Measurements from ENCODE around the gene DERL2. TPM values are rescaled to one million over a fixed set of nuclear protein-coding genes. Genes with fewer than 3 reads are reported as not detected.
A peak's percentile ranks its signal among the peaks of the same experiment; 100 is the strongest.

Gene DERL2
- 25.8 TPM for total RNA-seq (ENCODE audit: insufficient read depth, low replicate concordance)

DNA sequence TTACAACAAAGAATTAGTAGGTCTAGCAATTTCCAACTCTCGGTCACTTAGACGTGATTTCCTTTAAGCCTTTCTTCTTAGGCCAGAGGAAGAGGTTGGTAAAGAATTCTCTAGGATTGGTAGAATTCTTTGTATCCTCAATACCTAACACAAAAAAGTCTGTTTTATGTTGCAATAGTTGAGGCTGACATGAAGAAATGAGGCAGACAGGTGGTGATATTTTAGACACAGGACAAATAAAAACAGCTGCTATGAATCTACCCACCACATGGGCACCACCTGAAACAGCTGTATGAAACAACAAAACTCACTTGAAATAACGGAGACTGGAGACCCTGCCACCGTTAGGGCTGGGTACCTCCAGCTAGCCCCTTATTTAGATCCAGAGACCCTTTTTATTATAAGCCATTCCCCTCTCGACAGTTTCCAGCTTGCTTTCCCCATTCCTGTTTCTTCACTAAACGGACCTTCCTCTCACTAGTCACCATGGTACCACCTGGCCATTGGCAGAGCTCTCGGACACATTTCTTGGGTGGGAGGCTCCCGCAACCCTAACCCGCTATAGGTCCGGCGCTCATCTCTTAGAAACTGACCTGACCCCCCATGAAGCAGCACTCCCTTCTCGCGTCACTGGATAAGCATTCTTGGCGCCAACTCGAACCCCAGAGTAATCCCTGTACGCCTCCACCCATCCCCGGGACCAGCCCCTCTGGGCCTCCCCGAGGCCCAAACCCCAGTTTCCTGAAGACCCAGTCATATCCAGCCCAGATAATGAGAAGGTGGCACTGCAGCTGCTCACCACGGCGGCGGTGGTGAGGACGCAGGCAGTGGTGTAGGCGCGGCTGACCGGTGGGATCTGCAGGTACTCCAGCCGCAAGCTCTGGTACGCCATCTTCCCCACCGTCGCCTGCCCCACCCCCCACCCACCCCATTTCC lies at the start of gene DERL2:
TSS of gene DERL2 (minus strand) at position 909 of the 936 bp plus-strand sequence. CDS start at position 892, 17 bp downstream.
- no peak for DNase-seq (ENCODE audit: low spot score)

GRCh38 chr17:5535436-5535835 lies 49.5 kb upstream of the DERL2 start:
- DNase-seq (ENCODE audit: low spot score), result no peak

DNA sequence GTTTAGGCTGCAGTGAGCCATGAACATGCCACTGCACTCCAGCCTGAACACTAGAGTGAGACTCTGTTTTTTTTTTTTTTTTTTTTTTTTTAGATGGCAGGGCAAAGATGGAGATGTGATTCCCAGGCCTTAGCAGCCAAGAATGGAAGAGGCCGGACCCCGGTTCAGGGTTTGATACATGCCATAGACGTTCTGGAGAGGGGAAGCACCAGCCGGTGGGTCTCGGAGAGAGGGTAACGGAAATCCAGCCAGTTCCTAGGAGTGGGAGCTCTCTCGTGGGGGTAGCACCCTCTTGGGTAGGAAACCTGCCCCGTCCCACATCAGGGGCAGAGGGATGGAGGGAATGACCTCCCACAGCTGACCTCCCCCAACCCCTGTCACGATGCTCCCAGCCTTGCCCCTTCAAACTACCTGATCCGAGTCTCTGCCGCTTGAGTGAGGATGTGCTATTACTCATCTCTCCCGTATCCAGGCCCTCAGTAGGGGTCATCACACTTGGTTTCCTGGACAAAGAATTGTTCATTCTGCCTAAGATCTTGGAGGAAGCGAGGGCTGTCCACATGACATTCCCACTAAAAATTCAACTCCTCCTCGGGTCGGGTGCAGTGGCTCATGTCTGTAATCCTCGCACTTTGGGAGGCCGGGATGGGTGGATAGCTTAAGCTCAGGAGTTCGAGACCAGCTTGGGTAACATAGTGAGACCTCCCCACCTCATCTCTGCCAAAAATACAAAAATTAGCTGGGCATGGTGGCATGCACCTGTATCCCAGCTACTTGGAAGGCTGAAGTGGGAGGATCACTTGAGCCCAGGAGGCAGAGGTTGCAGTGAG lies 47.7 kb upstream of the DERL2 start:
- no peak for DNase-seq (ENCODE audit: low spot score)

DNA sequence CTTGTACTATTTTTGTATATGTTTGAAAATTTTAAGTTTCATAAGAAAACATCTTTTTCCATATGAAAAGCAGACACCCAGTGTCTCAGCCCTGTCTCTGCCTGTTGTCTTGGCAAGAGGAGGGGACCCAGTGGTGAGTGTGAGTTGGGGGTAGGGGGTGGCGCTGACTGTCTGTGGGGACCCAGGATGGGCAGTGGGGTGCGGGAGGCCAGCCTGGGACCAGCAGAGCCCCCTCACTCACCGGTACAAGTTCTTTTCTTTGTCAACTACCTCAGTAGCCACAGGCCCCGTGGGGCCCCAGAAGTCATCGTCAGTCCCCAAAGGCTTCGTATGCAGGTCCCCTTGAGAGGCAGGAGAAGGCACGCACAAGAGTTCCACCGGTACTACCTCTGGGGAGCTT lies 46.6 kb upstream of the DERL2 start:
- DNase-seq (ENCODE audit: low spot score), result no peak

DNA sequence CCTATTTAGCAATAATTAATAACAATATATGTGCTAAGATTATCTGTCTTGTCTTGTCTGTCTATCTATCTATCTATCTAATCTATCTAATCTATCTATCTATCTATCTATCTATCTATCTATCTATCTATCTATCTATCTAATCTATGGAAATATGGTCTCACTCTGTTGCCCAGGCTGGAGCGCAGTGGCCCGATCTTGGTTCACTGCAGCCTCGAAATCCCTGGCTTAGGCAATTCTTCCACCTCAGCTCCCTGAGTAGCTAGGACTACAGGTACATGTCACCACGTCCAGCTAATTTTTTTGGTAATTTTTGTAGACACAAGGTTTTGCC lies 45.1 kb upstream of the DERL2 start:
- no peak for DNase-seq (ENCODE audit: low spot score)

DNA sequence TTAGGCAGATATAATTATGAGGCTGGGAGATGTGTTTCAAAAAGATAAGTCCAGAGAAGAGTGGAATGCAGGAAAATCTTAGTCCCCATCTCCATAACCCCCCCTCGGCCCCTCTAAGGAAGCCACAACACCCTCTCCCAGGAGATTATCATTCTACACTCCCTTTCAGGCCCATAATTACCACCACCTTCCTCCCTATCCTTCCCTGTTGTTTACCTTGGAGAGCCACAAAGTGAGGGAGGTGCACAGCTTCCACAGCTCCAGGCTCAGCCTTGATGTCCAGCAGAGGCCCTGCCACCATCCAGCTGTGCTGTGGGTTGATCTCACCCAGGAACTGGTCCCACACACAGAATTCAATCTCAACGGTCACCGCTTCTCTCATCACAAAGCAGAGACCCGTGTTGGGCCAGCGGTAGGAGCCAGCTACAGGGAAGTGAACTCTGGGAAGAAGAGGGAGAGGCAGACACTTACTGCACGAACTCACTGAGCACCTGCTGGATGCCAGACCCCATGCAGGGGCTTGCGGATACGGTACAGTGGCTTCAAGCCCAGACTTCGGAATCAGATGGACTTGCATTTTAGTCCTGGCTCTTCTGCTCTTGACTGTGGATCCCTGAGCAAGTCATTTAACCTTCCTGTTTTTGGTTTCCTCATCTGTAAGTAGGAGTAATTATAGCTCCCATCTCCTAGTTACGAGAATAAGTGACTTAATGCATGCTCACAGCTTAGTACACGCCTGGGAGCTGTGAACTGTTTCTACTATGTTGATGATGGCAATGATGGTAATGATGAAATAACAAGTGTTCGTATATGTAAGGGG lies 44.5 kb upstream of the DERL2 start:
- no peak for DNase-seq (ENCODE audit: low spot score)

- DNase-seq (ENCODE audit: low spot score), result no peak
Measured at GRCh38 chr17:5527601-5528250, 41.7 kb upstream of the DERL2 start.

GRCh38 chr17:5526821-5527598 lies 41.0 kb upstream of the DERL2 start:
- DNase-seq (ENCODE audit: low spot score), result peak; percentile 99

- no peak for DNase-seq (ENCODE audit: low spot score)
Measured at GRCh38 chr17:5523249-5523648, 37.3 kb upstream of the DERL2 start.

DNA sequence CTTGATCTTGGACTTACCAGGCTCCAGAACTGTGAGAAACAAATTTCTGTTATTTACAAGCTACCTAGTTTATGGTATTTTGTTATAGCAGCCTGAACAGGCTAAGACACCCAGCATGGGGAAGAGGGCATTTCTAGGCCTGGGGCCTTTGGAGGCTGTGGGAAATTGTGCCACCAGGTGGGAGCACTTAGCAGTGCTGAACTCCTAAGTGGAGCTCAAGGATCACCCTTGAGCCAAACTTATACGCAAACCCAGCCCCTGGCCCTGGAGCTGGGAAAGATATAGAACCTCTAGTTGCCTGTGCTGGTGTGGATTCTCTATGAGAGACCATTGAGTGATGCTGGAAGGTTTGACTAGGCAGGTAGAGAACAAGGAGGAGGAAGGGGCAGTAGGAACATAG lies 36.5 kb upstream of the DERL2 start:
- DNase-seq (ENCODE audit: low spot score), result no peak

DNA sequence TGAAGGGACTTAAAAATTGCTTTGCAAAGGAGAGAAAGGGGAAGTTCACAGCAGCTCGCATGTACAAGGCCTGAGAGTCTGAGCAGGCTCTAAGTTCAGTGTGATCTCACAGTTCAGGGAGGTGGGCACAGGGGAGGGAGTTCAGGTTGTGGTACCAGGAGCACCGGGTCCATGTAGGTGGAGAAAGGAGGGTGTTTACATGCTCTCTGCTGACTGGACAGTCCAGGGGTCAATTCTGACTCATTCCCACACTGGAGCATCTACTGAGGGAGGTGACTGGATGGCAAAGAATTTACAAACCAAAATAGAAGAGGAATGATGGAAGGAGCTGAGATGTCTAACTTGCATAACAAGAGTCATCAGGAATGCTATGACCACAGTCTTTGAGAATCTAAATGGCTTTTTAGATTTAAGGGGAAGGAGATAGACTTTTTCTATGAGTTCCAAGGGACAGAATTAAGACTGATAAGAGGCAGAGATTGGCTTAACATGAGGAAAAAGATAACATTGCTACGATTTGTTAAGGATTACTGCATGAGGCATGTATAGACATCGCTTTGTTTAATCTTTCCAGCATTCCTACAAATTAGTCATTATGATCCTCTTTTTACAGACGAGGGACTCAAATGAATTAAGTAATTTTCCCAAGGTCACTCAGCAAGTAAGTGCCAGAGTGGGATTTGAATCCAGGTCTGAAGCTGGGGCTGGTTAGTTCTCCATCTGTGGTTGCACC lies 30.2 kb upstream of the DERL2 start:
- peak; percentile 86 for DNase-seq (ENCODE audit: low spot score)

DNA sequence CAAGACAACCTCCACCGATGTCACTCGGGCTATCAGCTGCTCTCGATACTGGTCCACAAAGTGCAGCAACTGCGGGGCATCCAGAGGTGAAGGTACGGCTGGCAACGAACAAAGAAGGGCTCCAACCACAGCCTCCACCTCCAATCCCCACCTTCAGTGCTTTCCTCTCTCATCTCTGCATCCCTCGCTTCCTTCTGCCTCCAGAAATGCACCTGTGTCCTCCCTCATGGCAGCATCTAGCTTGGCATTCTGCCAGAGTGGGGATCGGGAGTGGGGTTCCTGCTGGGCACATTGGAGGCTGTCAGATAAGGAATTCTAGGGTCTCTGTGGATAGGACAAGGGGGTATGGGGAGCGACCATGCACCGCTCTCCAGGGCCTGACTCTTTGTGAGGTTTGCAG lies 29.0 kb upstream of the DERL2 start:
- no peak for DNase-seq (ENCODE audit: low spot score)

DNA sequence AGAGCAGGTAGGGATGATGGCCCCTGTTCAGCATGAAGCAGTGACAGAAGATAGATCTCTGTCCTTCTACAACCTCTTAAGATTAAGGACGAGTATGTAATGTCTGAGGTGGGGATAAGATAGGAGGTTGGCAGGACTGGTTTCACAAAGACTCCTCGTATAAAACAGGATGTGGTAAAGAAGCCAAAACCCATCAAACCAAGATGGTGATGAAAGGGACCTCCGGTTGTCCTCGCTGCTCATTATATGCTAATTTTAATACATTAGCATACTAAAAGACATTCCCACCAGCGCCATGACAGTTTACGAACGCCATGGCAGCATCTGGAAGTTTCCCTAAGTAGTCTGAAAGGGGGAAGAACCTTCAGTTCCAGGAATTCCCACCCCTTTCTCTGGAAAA lies 27.6 kb upstream of the DERL2 start:
- DNase-seq (ENCODE audit: low spot score), result no peak

- DNase-seq (ENCODE audit: low spot score), result no peak
Measured at GRCh38 chr17:5511401-5512225, 25.6 kb upstream of the DERL2 start.

- peak; percentile 69 for DNase-seq (ENCODE audit: low spot score)
Measured at GRCh38 chr17:5510771-5511170, 24.8 kb upstream of the DERL2 start.

DNA sequence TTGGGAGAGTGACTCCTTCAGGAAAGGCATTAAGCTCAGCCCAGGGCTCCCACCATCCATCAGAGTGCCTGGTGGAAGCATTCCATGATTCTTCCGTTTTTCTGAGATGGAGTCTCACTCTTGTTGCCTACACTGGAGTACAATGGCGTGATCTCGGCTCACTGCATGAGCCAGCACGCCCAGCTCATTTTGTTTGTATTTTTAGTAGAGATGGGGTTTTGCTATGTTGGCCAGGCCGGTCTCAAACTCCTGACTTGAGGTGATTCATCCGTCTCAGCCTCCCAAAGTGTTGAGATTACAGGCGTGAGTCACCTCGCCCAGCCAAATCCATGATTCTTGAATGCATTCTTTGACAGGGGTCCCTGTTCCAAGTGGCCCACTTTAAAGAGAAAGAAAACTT lies 23.5 kb upstream of the DERL2 start:
- DNase-seq (ENCODE audit: low spot score), result no peak

DNA sequence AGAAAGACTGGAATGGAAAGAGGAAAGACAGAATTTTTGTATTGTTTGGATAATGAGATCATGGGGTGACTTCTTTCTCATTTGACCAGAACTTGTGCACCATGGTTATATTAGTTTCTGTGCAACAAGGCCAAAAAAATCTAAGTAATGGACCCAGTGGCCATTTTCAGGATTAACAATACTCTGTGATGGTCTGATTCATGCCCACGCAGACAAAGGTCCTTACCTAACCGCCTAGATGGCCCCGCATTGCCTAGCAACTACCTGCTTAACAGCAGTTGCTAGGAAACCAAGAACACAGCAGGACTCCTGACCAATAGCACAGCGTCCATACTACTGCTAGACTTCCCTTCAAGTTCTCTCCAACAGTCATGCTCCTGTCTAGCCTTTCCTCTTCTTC lies 22.8 kb upstream of the DERL2 start:
- DNase-seq (ENCODE audit: low spot score), result peak; percentile 20

GRCh38 chr17:5506307-5506706 lies 20.3 kb upstream of the DERL2 start:
- no peak for DNase-seq (ENCODE audit: low spot score)

DNA sequence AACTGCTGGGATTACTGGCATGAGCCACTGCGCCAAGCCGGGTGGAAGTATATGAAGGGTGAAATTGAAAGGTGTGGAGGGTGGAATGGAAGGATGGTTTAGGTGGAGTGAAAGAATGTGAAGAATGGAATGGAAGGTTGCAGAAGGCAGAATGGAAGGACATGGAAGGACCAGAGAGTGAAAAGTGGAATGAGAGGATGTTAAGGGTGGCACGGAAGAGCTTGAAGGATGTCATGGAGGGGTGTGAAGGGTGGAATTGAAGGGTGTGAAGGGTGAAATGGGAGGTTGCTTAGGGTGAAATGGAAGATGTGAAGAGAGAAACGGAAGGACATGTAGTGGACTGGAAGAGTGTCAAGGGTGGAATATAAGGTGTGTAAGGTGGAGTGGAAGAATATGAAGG lies 16.6 kb upstream of the DERL2 start:
- DNase-seq (ENCODE audit: low spot score), result no peak

Measured in umbilical cord (tissue), 2 donors.